NK-92 (cell line): ENCODE measurements around the gene NKD2.
"Not testable (repeated sequence)": the region's sequence is repeated elsewhere in the genome, so short reads cannot be mapped to it uniquely, and the experiment has no call there.

Source experiments
- DNase-seq: peaks from one replicate; lab custom pipeline; 2025; ENCODE audit not compliant: unreplicated experiment; lab: John Stamatoyannopoulos, UW

NKD2 gene

DNA sequence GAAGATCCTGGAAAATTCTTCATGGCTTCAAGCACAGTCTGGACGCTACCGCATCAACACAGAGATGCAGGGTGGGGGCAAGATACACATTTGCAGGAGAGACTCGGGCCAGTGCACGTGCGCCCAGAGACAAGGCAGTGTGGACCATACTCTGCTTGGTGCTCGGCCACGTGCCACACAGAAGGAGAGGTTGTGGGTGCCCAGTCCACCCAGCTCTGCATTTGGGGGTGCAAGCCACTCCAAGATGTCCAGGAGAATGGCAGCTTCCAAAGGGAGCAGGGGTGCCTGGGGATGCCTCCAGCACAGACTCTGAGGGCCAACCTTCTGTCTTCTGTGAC is 4.3 kb downstream of the NKD2 start:
- DNase-seq = no peak

DNA sequence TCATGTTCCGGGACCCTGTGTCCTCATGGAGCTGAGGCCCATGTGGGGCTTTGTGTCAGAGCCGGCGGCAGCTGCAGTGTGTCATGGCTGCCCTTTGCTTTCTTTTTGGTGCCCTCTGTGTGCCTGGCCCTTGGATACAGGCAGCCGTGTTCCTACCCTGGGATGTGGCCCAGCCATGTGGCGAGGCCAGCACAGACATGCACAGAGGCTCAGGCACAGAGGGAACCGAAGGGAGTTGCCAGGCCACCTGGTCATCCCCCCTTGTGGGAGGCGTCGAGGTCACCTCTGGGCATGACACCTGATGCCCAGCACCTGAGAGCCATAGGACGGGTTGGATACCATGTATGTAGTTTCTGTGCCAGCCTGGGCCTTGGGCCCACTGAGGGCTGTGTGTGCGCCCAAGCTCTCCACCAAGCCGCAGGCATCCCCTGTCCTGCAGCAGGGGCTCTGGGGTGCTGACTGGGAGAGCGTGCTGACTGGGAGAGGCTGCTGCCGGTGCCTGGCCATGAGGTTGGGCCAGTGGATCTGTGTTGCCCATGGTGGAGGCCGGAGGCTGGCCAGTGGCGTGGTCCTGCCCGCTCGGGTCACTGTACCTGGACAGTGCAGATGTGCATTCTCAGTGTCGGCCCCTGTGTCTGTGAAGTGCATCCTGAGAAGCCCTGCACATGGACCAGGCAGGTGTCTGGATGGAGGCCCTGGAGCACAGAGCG is 4.8 kb downstream of the NKD2 start:
- no peak for DNase-seq

DNA sequence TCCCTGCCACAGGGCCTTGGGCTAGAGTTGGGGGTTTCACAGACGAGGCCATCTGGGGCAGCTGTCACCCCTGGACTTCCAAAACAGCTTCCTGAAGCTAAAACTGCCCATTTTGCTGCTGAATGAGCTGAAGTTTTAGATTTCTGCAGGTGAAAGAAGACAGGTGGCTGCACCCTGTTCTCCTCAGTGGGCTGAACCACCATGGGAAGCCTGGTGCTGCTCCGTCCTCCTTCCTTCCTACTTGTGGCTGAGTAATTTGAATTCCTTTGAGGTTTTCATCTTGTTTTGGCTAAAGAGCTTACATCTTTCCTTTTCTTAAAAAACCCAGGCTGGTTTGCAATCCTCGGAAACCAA is 5.3 kb downstream of the NKD2 start:
- DNase-seq = no peak

DNA sequence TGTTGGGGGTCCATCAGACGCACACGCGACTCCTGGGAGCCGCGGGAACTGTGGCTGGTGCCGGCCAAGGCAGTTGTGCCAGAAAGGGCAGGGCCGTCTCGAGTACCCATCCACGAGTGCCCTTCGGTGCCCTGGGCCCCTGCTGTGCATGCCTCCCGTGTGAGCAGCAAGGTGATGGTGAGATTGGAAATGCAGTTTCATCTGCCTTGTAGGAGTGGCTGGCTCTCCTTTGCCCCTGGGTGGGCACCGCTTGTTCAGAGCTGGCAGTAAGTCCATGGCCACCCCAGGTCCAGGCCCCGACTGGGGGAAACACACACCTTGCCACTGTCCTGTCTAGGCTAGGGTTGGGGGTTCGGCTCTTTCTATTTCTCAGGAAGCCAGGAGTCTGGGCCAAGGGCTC is 5.7 kb downstream of the NKD2 start:
- no peak for DNase-seq

DNA sequence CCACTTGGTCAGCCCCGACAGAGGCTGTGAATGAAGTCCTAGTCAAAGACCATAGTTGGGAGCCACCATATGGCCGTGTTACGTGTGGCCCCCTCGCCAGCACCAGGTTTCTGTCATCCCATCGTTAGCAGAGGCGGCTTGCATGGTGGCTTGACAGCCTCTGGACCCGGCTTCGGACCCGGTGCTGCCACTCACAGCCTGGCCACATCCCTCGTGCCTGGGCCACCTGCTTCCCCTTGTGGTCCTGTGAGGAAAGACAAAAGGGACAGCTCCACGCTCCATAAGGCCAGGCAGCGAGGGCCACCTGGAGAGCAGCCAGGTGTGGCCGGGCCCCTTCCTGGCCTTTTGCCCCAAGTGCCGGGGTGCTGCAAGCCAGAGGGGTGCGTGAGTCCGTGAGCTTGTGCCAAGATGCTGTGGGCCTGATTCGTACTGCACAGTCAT is 6.2 kb downstream of the NKD2 start:
- no peak for DNase-seq

DNA sequence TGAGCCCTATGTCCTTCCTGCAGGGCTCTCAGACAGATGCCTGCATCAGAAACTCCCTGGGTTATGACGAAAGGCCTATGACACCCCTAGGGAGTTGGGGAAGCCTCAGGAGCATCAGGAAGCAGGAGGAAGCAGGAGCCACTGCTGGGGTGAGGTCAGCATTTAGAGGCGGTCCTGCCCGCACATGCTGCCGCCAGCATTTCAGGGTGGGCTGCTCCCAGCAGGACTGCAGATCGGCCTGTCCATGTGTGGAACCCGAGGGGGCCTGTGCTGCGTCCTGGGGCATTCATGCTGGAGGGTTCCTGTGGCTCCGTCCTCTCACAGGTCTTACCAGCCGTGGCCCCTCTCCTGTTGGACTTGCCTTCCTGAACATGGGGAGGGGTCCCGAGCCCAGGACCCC is 6.9 kb downstream of the NKD2 start:
- DNase-seq = no peak

DNA sequence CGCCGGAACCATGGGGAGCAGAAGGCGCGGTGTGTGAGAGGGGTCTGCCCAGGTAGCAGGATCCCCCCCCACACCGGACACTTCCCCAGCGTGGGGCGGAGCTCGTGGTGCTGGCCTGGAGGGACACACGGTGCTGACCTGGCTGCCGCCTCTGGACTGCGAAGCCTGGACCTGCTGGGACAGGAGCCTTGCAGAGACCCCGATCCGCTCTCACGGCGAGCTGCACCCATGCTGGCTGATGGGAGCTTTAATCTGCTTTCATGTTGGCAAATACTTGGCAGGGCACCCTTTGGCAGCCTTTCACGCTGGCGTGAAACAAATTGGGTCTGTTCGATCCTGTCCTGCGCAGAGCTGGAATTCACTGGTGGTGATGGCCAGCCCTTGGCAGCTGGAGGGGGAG is 7.4 kb downstream of the NKD2 start:
- DNase-seq = no peak

DNA sequence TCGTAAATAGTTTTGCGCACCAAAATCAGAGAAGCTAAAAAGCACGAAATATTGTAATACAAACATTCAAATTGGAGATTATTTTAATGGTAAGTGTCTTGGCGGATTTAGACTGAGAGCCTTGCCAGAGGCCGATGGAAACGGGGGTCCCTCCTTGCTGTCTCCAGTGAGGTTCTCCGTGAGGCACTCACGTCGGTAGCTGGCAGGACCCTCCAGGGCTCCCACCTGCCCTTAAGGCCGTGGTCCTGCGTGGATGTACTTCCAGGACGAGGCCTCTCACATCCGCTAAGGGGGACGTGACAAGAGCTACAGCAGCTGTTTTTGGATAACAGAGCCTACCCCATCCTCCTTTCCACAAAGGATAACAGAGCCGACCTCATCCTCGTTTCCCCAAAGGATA is 7.9 kb downstream of the NKD2 start:
- DNase-seq = no peak

DNA sequence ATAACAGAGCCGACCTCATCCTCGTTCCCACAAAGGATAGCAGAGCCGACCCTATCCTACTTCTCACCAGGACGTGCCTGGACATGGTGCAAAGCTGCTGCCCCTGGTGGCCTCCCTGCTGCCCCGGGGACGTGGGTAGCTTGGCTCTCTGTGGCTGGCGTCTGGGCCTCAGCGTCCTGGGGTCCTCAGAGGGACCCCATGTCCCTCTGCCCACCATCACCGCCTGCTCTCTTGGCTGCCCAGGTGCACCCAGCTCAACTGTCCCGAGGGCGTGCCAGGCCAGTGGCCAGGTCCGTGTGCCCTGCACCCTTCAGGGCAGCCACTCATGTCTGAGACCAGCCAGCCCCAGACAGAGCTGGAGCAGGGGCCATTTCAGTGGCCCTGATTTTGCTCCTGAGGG is 8.5 kb downstream of the NKD2 start:
- DNase-seq = no peak

DNA sequence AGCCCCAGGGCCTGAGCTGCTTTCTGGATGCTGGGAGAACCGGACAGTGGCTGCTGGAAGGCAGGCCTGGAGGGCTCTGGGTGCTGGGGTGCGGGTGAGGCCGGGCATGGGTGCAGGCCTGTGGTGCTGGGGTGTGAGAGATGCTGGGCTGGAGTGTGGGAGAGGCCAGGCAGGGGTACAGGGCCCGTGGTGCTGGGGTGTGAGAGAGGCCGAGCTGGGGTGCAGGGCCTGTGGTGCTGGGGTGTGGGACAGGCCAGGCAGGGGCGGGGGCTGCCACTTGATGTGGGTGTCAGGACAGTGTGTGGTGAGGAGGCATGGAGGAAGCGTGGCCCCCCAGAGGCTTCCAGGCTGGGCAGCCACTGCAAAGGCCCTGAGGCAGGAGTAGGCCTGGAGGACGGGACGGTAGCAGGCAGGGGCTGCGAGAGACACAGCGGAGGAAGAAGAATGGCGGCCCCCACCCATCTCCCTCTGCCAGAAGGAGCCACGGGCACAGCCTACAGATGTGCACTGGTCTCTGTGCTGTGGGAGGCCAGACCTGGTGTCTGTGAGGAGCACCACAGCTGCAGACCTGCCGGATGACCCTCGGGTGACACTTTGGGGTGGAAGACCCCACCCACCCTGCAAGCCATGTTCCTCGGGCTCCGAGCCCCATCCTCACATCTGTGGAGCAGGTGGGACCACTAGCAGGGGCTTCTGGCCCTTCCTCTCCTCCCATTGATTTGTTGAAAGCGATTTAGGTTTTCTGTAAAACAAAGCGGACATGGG is 9.3 kb downstream of the NKD2 start:
- no peak for DNase-seq

DNA sequence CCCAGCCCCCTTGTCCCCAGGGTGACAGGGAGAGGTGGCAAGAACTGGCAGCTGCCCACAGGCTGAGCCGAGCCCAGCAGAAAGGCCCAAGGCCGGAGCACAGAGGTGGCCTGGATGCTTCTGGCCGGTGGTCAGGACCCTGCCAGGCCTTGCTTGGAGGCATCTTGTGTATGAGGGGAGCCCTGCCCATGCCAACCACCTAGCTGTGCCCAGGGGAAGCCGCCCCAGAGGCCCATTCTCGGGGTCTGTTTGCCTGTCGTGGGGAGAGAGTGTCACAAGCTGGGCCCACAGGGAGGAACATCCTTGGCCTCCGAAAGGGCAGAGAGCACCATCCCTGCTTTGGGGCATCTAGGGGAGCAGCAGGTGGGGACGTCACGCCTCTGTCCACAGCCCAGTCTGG is 10.0 kb downstream of the NKD2 start:
- DNase-seq = no peak

DNA sequence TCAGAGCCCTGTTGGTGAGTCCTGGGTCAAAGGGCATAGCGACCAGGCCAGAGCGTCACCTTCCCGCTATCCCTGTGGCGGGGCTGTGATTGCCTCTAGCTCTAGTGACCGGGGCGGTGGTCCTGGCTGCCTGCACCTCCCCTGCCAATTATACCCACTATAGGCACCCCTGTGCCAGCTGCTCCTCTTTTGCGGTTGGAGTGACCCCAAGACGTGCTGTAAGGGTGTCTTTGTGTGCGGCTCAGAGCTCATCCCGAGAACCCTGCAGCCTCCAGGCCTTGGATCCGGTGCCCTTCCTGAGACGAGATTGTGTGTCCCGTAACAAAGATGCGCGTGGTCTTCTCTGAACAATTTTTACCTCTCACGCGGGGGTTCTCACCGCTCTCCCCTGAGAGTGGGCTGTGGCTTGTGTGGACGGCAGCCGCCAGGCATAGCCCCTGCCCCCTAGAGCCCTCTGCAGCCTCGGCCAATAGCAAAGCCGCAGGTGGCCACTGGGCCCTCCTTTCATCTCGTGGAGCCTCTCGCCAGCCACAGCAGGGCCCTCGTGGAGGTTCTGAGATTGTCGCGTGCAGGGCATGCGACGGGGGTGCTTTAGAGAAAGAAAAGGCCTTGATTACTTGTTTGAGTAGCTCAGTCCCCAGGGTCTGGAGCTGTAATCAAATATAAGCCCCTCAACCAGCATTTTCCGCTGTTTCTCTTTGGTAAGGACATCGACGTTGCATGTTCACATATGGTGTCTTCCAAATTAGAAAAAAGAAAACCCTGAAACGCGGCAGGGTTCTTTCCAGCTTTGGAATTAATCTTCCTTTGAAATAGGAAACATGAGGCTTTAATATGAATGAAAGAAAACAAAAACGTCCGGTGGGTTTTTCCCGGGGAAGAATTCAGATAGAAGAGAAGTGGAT is 10.7 kb downstream of the NKD2 start:
- no peak for DNase-seq

DNA sequence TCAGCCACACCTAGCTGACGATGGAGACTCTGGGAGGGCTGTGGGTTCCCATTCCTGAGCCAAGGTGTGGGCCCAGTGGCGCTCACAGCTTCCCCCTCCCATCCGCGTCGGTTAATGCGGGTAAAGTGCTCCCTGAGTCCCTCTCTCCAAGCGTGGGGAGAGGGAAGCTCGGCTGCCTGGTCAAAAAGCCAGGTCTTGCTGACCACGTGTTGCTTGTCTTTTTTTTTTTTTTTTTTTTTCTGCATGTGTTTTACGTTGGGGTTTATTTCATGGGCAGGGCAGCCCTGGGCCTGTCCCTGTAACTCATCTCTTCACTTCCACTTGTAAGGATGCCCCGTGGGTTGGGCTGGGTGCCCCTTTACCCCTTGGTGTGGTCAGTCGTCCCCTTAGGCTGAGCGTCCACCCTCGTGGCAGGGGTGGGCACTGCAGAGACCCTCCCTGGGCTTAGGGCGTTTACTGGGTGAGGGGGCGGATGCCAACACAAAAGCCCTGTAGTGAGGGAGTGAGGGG is 11.9 kb downstream of the NKD2 start:
- DNase-seq = no peak

DNA sequence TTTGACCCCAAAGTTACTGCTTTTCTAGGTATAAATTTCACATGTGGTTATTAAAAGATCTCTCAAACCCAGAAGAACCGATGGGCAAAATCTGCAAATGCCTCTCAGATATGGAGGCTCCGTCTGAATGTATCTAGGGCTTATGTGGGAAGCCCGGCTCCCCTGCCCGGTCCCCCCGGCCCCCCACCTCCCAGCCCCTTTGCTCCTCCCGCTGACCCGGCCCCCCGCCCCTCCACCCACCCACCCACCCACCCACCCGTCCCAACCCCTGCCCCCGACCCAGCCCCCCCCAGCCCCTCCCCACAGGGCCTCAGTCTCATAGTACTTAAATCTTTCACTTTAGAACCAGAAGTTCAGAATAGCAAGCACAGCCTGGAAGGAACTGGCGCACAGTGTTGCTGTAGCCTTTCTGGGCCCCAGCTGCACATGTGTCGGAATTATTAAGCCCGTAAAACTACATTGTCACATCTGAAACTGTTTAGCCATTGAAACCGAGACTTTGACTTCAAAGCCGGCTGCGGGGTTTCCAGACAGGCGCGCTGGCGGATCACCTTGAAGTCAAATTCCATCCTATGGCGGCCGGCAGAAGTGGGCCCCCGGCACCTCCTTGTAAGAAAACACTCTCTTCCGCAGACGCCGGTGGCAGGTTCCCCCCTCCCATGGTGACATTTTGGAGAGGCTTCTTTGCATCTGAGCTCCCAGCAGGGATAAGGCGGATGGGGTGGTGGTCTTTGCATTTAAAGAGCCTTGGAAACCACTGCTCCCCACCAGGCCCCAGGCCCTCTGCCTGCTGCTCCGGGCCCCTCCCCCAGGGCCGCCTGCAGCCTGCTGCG is 12.8 kb downstream of the NKD2 start:
- DNase-seq = no peak

DNA sequence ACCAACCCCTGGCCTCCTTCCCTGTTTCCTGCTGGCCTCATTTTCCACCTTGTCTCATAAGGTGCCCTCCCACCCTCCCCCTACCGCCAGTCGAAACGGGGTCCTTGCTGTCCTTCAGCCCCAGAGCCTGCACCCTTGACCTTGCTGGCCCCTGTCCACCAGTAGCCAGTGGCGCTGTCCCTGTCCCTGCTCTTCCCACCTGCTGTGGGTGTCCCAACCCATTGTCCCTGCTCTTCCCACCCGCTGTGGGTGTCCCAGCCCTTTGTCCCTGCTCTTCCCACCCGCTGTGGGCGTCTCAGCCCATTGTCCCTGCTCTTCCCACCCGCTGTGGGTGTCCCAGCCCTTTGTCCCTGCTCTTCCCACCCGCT is 13.4 kb downstream of the NKD2 start:
- DNase-seq = not testable (repeated sequence)

DNA sequence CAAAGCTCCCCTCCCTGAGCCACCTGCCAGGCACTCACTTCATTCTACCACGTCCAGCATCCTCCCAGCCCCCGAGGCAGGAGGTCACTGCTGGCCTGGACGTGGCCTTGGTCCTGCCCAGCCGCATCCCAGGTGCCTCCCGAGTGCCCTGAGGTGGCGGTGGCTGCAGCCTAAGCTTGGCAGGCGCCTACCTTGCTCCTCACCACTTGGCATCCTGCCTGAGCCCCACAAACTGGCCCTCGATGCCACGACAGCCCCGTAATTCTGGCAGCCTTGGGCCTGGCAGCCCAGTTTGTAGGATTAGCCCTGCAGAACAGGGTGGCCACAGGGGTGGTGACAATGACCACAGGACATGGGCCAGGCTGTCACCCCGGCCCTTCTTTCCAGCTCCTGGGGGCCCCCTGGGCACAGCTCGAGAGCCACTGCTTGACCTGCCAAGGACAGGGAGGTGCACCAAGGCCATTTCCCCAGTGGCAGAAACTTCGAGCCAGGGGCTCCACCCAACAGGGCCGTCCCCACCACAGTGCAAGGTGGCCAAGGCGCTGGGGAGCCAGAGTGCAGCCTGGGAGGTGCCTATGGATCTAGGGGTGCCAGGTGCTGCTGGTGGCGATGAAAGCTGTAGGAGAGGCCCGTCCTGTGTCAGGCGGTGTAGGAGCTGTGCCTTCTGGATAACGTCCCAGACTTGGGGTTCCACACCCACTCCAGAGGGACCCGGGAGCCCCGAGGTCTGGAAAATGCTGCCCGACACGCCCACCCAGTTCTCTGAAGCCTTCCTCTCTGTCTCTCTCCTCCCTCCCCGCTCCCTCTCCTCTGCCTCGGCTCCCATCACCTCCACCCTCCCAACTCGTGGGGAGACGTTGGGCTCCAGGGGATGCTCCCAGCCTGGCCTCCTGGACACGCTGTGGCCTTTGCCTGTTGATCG is 18.4 kb downstream of the NKD2 start:
- DNase-seq = no peak

DNA sequence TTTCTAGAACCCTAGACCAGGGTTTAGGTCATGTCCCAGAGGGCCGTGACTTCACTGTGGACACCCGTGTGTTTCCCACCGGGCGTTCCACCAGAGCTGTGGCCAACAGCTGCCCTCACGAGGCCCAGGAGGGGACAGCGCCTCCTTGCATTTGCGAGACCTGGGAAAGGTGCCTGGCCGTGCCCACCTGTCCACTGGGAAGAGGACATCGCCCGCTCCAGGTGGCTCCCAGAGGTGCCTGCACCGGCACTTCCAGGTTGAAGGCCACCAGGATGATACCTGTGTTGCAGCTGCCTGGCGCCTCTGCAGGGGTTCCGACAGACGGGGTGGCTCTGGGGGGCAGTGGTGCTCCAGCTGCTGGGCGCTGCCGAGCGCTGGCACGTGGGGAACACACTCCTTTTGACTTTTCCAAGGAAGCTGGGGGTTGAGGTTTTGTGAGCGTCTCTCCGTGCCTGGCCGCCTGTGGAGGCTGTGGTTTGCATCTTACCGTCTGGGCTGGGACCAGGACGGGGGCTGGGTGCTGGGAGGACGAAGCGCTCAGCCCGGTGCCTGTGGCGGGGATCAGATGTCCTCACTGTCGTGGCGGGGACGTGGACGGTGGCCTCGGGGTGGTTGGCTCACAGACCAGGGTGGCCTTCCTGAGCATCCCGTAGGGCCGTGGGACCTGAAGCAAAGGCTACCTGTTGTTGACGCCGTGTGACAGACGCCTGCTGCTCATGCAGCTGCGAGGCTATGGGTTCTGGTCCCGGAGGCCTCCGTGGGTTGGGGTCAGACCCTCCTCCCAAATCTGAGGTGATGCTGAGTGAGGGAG is 19.2 kb downstream of the NKD2 start:
- no peak for DNase-seq

DNA sequence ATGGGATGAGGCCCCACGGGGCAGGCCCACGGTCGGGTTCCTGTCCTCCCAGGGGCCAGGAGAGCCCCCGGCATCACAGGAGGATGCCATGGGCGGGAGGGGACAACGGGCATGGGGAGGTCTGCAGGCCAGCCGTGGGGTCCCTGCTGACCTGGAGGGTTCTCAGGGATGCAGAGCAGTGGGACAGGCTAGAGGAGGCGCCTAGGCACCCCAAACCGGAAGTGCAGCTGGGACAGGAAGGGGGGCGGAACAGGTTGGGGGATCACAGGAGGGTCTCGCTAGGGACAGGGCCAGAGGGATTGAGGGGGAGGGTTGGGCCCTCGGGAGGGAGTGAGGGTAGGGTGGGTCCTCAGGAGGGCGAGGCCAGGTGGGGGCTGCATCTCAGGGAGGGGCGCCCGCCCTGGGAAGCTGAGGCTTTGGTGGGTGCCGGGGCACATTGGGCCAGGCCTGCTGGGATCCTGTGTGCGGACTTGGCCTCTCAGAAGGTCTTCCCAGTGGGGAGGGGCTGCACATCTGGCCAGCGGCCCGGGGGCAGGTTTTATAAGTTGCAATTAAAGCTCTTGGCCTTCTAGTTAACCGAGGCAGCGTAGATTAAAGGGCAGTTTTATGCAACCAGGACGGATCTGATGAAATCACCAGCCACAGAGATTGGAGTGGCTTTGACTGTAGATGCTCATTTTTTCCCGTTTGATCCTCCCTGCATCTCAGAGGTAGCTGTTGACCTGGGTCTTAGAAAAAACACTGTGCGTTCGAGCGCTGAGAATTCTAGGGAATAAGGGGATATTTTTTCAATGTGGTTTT is 20.1 kb downstream of the NKD2 start:
- DNase-seq = no peak
